PC-9 (cell line): ENCODE results near the gene VSIG4.

Source experiments
- EZH2 ChIP-seq: fragments of 200-600 bp; sonication (generic); IDR thresholded peaks from 2 replicates; pipeline ENCODE4 v1.8.0; 2017; ENCODE audit warnings: antibody characterized with exemption, low read depth
- TF ChIP-seq, protein P1 (sequence below): fragments of 200-600 bp; sonication (generic); conservative IDR thresholded peaks from 2 replicates; pipeline ENCODE4 v1.6.1; 2017; ENCODE audit warnings: mixed run types, antibody characterized with exemption, mild to moderate bottlenecking, moderate library complexity

DNA sequence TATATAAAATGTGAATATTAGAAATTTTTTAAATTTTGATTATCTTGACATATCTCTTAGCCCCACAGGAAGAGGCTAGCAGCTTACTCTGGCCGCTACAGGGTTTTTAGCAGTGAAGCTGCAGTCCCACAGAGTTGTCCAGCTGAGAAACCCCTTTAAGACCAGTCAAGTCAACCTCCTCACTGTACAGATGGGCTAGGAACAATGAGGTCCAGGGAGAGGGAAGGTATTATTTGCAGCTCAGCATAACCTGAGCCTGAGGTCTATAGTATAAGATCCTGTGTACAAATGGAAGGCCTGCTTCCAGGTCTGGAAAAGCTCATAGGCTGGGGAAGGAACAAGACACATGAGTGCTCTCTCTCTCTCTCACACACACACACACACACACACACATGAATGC lies 1.8 kb downstream of the VSIG4 start:
- TF ChIP-seq, protein P1, sequence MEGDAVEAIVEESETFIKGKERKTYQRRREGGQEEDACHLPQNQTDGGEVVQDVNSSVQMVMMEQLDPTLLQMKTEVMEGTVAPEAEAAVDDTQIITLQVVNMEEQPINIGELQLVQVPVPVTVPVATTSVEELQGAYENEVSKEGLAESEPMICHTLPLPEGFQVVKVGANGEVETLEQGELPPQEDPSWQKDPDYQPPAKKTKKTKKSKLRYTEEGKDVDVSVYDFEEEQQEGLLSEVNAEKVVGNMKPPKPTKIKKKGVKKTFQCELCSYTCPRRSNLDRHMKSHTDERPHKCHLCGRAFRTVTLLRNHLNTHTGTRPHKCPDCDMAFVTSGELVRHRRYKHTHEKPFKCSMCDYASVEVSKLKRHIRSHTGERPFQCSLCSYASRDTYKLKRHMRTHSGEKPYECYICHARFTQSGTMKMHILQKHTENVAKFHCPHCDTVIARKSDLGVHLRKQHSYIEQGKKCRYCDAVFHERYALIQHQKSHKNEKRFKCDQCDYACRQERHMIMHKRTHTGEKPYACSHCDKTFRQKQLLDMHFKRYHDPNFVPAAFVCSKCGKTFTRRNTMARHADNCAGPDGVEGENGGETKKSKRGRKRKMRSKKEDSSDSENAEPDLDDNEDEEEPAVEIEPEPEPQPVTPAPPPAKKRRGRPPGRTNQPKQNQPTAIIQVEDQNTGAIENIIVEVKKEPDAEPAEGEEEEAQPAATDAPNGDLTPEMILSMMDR, result no peak
- TF ChIP-seq EZH2, result no peak
